ENCODE data around the gene CSHL1. TPM values are rescaled to one million over a fixed set of nuclear protein-coding genes. Genes with fewer than 3 reads are reported as not detected.
"Not testable (repeated sequence)": the region's sequence is repeated elsewhere in the genome, so short reads cannot be mapped to it uniquely, and the experiment has no call there.

CSHL1 gene
- total RNA-seq, 1 donor from 2014 or later: not detected

- peak; percentile 17 for DNase-seq (ENCODE audit: low read depth)
Measured at GRCh38 chr17:63892316-63893037, 18.6 kb downstream of the CSHL1 start.

- peak; percentile 51 for DNase-seq (ENCODE audit: low read depth)
Measured at GRCh38 chr17:63889026-63889848, 21.8 kb downstream of the CSHL1 start.

- DNase-seq (ENCODE audit: low read depth): not testable (repeated sequence)
Measured at GRCh38 chr17:63885119-63885518, 25.9 kb downstream of the CSHL1 start.

- DNase-seq (ENCODE audit: low read depth): not testable (repeated sequence)
Measured at GRCh38 chr17:63882626-63883126, 28.4 kb downstream of the CSHL1 start.

- DNase-seq (ENCODE audit: low read depth): peak; percentile 31
Measured at GRCh38 chr17:63881935-63882601, 29.0 kb downstream of the CSHL1 start, which contains the start of gene GH2. Gene GH2 (minus strand): TSS chr17:63881944. CDS start chr17:63881801, 143 bp downstream.

GRCh38 chr17:63881337-63881736, 29.7 kb downstream of the CSHL1 start:
- DNase-seq (ENCODE audit: low read depth): peak; percentile 10

- no peak for DNase-seq (ENCODE audit: low read depth)
Measured at GRCh38 chr17:63880706-63881105, 30.4 kb downstream of the CSHL1 start.

GRCh38 chr17:63878413-63878812, 32.6 kb downstream of the CSHL1 start:
- DNase-seq (ENCODE audit: low read depth): not testable (repeated sequence)

- DNase-seq (ENCODE audit: low read depth): not testable (repeated sequence)
Measured at GRCh38 chr17:63874693-63875092, 36.4 kb downstream of the CSHL1 start.

- DNase-seq (ENCODE audit: low read depth): not testable (repeated sequence)
Measured at GRCh38 chr17:63874061-63874626, 36.9 kb downstream of the CSHL1 start.

GRCh38 chr17:63873577-63873976, 37.5 kb downstream of the CSHL1 start, which contains the start of gene CSH2:
Gene CSH2 (minus strand): TSS chr17:63873677. CDS start chr17:63873614, 63 bp downstream.
- DNase-seq (ENCODE audit: low read depth): not testable (repeated sequence)

GRCh38 chr17:63871646-63872365, 39.3 kb downstream of the CSHL1 start:
- DNase-seq (ENCODE audit: low read depth): not testable (repeated sequence)

GRCh38 chr17:63870292-63870665, 40.8 kb downstream of the CSHL1 start:
- not testable (repeated sequence) for DNase-seq (ENCODE audit: low read depth)

- DNase-seq (ENCODE audit: low read depth): peak; percentile 22
Measured at GRCh38 chr17:63869491-63870291, 41.4 kb downstream of the CSHL1 start.

- DNase-seq (ENCODE audit: low read depth): peak; percentile 15
Measured at GRCh38 chr17:63866625-63867024, 44.4 kb downstream of the CSHL1 start.

Data from myocyte (in vitro differentiated cells).